Brain microvascular endothelial cell (primary cell): ENCODE data around the gene ZC3H4.

Experiments used
- DNase-seq: peaks from one replicate; pipeline ENCODE4 v3.0.0-alpha.2; 2020
- H3K27ac ChIP-seq: fragments of 250-450 bp; sonication (Bioruptor Pico); 2 replicates; pipeline ENCODE4 v1.5.1; 2020; ENCODE audit warnings: mild to moderate bottlenecking, moderate library complexity
- H3K27me3 ChIP-seq: fragments of 250-450 bp; sonication (Bioruptor Pico); replicated peaks from 2 replicates; pipeline ENCODE4 v1.5.1; 2020; ENCODE audit warnings: mild to moderate bottlenecking
- H3K36me3 ChIP-seq: fragments of 250-450 bp; sonication (Bioruptor Pico); replicated peaks from 2 replicates; pipeline ENCODE4 v1.5.1; 2020; ENCODE audit warnings: mild to moderate bottlenecking
- H3K4me3 ChIP-seq: 2 replicates; pipeline ENCODE4 v1.5.1; 2011; ENCODE audit warnings: low read depth, mild to moderate bottlenecking, control low read depth, low read length, moderate library complexity
- in situ Hi-C: cut with HindIII; loops from 2 replicates; pipeline ENCODE4 v1.10.0; 2017; ENCODE audit warnings: low sequenced_read_pairs, low pct_ligation_motif_present
- TF ChIP-seq, protein P1 (sequence below): IDR thresholded peaks from 2 replicates; pipeline ENCODE4 v1.5.1; 2011; ENCODE audit warnings: low read depth, mild to moderate bottlenecking, moderate library complexity, low read length, control low read depth, inconsistent platforms; ENCODE audit errors: missing control alignments

ZC3H4 gene

DNA sequence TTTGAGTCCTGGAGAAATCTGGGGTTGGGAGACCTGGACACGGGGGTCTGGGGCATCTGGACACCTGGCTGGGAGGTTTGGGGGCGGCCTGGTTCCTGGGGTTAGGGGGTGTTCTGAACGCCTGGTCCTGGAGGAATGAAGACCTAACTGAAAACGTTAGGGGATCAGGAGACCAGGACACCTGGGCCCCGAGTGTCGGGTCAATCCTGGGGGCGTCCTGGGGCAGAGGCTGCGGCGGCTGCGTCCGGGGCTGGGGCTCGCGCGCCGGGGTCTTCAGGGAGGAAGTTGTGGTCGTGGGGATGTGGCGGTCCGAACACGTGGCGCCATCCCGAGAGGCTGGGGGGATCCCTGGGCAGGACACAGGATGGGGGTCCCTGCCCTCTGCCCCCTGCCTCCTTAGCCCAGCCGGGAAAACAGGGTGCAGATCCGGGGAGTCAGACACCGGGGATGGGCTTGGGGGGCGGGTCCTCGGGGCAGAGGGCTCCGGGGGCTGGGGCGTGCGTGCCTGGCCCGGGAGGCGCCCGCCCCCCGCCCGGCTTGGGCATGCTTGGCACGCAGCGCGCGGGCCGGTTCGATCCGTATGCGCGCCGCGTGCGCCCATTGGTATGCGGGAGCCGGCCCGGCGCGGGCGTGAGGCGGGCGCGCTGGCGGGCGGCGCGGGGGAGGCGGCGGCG is 93.3 kb downstream of the ZC3H4 start:
- H3K4me3 ChIP-seq = no peak overlapping the region
- in situ Hi-C loops = no loop called here
- TF ChIP-seq, protein P1, sequence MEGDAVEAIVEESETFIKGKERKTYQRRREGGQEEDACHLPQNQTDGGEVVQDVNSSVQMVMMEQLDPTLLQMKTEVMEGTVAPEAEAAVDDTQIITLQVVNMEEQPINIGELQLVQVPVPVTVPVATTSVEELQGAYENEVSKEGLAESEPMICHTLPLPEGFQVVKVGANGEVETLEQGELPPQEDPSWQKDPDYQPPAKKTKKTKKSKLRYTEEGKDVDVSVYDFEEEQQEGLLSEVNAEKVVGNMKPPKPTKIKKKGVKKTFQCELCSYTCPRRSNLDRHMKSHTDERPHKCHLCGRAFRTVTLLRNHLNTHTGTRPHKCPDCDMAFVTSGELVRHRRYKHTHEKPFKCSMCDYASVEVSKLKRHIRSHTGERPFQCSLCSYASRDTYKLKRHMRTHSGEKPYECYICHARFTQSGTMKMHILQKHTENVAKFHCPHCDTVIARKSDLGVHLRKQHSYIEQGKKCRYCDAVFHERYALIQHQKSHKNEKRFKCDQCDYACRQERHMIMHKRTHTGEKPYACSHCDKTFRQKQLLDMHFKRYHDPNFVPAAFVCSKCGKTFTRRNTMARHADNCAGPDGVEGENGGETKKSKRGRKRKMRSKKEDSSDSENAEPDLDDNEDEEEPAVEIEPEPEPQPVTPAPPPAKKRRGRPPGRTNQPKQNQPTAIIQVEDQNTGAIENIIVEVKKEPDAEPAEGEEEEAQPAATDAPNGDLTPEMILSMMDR = no peak
- H3K27me3 ChIP-seq = peaks cover 32% of the 10 kb centered on the region
- DNase-seq = no peak
- H3K36me3 ChIP-seq = no peaks in the 10 kb centered on the region
- no peak overlapping the region for H3K27ac ChIP-seq

DNA sequence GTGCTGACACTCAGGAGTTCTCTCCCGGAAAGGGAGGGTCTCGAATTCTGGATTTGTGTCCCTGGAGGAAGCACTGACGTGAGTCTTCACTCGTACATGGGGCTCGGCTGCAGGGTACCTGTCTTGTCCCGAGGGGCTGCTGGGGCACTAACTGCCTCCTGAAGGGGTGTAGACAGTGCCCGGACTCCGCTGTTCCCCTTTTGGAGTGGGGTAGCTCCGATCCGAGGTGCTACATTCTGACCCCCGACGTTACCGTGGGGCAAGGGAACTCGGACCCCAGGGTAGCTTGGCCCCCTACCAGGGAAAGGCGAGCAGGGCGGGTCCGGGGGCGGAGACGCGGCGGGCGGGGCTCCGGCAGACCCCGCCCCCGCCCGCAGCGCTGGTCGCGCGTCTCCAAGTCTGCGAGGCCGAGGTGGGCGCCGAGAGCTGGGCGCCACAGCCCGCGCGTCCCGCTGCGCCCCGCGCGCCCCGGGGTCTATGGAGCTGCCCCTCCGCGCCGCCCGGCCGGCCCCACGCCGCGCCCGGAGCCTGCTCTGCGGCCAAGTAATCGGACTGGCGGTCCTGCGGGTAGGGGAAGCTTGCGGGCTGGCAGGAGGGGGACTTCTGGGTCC is 94.0 kb downstream of the ZC3H4 start, which contains the start of gene NPAS1:
Gene NPAS1, plus strand, starts transcription at position 407 of the 611 bp plus-strand sequence. CDS start 1,211 bp downstream, outside the sequence.
- Histone ChIP-seq H3K36me3 (no peaks in the 10 kb centered on the region), H3K27me3 (peaks cover 32% of the 10 kb centered on the region), H3K27ac (no peak within 1 kb of the TSS), H3K4me3 (peak within 1 kb of the TSS; percentile 17)
- TF ChIP-seq, protein P1 = no peak
- in situ Hi-C loops = no loop called here
- DNase-seq = no peak

DNA sequence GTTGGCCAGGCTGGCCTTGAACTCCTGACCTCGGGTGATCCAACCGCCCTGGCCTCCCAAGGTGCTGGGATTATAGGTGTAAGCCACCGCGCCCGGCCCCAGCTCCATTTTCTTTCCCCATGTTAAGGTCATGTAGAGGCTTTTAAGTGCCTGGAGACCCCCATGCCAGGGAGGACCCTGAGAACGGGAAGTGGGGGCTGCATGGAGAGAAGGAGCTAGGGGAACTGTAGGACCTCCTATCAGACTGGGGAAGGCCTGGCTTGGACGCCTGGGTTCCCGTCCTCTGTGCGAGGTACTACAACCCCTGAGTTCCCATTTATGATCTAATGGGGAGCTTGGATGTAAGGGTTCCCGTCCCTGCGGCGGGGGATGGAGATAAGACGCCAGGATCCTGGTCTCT is 94.7 kb downstream of the ZC3H4 start:
- TF ChIP-seq, protein P1 = no peak
- Histone ChIP-seq H3K27me3 (peaks cover 32% of the 10 kb centered on the region), H3K36me3 (no peaks in the 10 kb centered on the region), H3K27ac (no peak overlapping the region), H3K4me3 (no peak overlapping the region)
- in situ Hi-C loops = no loop called here
- no peak for DNase-seq
